Ovary (tissue), 3 donors: ENCODE results near the gene FMNL2.

Source experiments
- EP300 ChIP-seq: sonication (generic); formaldehyde crosslinking; IDR thresholded peaks from one replicate; pipeline ENCODE4 v1.6.1; 2017; ENCODE audit warnings: antibody characterized with exemption
- POLR2A ChIP-seq: fragments of 450-650 bp; IDR thresholded peaks from one replicate; pipeline ENCODE4 v1.6.1; 2017; ENCODE audit warnings: antibody characterized with exemption, mild to moderate bottlenecking, moderate library complexity
- TF ChIP-seq, protein P1 (sequence below), 3 donors: fragments of 450-650 bp in 2 of 3; fragments of 200-600 bp in 1 of 3; IDR thresholded peaks; one replicate each; pipeline versions ENCODE4 v1.5.1 to v1.8.0; 2016 to 2022; ENCODE audit warnings: antibody characterized with exemption in 3 of 3, mild to moderate bottlenecking in 1 of 3
- donor health status: DM: no; HTN: no; CAD: no.

DNA sequence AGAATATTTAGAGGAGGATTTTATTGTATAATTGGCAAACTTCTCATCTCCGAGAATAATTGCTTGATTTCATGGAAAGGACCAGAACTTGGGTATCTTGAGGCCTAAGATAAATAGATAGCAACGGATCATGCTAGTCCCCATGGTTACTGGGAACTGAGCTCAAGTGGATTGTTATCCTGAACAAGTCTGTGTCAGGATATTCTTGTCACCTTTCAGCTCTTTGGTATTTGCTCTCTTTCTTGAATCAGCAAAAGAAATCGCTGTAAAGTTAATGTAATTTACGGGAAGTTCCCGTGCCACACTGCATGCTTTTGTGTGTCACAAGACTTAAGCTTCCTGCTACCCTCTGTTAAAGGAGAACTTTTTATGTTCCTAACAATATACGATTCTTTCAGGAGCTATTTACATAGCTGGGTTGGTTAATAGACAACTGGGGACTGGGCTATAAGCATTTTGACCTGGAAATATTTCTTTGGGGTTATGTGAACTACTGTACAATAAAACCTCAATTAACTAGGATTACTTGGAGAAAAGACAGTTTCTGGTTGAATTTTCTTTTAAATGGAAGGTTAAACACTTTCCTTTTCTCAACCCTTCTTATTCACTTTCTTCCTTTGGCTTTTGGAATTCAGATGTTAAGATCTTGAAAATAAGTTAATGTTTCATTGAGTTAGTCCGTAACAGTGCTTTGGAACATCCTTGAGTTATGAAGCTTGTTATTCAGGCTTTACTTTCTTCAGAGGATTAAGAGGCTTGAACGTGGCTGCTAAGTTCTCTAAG is 151.2 kb downstream of the FMNL2 start:
- TF ChIP-seq, protein P1, sequence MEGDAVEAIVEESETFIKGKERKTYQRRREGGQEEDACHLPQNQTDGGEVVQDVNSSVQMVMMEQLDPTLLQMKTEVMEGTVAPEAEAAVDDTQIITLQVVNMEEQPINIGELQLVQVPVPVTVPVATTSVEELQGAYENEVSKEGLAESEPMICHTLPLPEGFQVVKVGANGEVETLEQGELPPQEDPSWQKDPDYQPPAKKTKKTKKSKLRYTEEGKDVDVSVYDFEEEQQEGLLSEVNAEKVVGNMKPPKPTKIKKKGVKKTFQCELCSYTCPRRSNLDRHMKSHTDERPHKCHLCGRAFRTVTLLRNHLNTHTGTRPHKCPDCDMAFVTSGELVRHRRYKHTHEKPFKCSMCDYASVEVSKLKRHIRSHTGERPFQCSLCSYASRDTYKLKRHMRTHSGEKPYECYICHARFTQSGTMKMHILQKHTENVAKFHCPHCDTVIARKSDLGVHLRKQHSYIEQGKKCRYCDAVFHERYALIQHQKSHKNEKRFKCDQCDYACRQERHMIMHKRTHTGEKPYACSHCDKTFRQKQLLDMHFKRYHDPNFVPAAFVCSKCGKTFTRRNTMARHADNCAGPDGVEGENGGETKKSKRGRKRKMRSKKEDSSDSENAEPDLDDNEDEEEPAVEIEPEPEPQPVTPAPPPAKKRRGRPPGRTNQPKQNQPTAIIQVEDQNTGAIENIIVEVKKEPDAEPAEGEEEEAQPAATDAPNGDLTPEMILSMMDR (IDR thresholded peaks at IDR 0.05), result no peak
- TF ChIP-seq POLR2A (no peak), EP300 (no peak)
